ENCODE data around the gene RTN4R.

The RTN4R gene

DNA sequence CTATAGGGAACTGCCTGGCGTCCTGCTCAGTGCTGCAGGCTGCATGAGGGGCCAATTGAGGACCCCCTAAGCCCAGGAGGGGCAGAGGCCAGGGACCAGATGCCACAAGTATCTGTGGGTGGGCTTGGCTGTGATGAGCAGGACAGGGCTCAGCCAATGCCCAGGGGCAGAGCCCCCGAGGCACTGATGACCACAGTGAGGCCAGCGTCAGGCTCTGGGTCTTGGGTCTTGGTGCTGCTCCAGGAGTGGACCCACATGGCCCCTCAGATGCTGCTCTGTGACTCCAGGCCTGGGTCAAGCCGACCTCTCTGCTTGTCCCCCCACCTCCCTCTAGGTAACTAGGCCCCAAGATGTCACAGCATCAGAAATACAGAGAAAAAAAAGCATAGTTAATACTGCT is 50.6 kb downstream of the RTN4R start:
- TF ChIP-seq, protein P1, sequence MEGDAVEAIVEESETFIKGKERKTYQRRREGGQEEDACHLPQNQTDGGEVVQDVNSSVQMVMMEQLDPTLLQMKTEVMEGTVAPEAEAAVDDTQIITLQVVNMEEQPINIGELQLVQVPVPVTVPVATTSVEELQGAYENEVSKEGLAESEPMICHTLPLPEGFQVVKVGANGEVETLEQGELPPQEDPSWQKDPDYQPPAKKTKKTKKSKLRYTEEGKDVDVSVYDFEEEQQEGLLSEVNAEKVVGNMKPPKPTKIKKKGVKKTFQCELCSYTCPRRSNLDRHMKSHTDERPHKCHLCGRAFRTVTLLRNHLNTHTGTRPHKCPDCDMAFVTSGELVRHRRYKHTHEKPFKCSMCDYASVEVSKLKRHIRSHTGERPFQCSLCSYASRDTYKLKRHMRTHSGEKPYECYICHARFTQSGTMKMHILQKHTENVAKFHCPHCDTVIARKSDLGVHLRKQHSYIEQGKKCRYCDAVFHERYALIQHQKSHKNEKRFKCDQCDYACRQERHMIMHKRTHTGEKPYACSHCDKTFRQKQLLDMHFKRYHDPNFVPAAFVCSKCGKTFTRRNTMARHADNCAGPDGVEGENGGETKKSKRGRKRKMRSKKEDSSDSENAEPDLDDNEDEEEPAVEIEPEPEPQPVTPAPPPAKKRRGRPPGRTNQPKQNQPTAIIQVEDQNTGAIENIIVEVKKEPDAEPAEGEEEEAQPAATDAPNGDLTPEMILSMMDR (conservative IDR thresholded peaks at IDR 0.05), result no peak
- H3K27ac ChIP-seq, result no peak overlapping the region

DNA sequence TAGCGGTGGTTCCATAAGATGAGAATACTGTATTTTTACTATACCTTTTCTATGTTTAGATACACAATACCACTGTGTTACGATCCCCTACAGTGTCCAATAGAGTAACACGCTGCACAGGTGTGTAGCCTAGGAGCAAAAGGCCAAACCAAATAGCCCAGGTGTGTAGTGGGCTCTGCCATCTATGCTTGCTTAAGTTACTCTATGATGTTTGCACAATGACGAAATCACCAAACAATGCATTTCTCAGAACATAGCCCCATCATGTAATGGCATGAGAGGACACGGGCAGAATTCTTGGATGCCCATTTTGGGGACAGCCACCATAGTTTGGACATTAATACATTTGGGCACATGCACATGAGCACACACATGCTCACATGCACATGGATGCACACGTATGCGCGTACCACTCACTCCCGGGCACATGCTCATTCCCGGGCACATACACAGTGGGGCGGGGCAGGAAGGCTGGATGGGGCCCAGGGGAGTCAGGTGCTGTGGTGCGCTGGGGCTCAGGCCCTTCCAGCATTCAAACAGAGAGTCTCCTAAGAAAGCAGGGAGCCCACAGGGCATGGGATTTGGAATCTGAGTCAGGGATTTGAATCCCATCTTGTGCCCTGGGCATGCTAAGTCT is 51.1 kb downstream of the RTN4R start:
- H3K27ac ChIP-seq, result no peak overlapping the region
- TF ChIP-seq, protein P1 (conservative IDR thresholded peaks at IDR 0.05), result no peak

DNA sequence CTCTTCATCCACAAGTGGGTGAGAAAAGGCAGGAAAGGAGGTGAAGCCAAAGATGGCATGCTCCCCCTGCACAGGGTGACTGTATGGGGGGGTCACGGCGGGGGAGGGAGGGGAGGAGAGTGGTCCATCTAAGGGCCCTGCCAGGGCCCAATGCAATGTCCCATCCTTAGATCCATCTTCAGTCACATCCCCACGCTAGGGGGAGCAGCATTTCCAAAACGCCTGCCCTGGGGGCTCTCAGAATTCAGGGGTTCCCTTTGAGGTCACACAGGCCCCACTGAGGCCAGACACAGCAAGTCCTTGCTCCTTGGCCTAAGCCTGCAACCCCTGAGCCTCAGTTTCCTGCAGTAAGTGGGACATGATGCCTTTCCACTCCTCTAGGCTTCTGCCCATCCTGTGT is 52.4 kb downstream of the RTN4R start:
- TF ChIP-seq, protein P1 (conservative IDR thresholded peaks at IDR 0.05), result no peak
- H3K27ac ChIP-seq, result no peak overlapping the region

DNA sequence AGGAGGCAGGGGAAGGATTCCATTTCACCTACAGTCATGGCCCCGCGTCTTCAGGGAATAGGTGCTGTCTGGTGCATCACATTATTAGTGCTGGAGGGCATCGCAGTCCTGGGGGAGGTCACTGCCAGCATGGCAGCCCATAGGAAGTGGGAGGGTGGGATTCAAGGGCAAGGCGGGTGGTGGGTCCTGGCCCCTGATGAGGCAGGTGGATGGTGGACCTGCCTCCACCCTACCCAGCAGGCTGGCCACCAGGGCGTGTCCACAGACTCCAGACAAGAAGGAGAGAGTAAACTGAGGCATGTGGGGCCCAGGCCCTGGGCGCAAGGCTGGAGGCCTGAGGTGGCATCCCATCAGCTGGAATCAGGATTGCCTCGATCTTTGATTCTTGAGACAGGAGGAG is 53.3 kb downstream of the RTN4R start:
- TF ChIP-seq, protein P1 (conservative IDR thresholded peaks at IDR 0.05), result no peak
- no peak overlapping the region for H3K27ac ChIP-seq

DNA sequence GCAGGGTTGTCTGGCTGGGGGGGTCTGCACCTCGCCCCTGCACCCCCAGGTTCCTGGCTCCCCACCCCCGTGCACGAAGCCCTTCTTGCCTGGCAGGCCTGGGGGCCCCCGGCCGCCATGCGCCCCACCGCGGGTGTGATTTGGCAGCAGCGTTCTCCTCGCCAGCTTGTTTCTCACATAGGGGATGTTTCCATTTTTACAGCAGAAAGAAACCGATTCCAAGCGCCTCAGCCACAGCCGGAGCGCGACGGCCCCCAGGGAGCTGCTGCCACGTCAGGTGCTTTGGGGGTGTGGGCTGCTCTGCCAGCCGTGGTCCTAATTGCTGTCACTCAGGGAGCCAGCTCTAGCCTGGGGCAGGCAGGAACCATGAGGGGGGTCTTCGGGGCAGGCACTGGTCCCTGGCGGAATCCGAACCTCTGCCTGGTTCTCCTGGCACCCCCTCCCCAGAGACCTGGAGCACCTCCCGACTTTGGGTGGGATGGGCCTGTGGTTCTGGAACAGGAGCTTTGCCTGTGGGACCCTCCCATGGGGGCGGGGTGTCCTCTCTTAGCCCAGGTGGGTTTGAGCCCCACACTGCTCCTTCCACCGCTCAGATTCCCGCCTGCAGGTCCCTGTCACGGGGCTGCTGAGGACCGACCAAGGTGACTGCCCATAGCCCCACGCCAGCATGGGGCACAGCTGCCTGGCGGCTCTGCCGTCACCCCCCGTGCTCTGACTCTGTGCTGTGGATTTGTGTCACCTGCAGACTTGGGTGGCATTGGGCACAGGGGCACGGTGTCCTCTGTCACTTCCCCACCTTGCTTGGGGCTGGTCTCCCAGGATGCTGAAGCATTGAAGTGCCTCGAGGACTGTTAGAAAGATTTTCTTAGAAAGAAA is 54.0 kb downstream of the RTN4R start:
- H3K27ac ChIP-seq, result no peak overlapping the region
- TF ChIP-seq, protein P1 (conservative IDR thresholded peaks at IDR 0.05), result no peak

DNA sequence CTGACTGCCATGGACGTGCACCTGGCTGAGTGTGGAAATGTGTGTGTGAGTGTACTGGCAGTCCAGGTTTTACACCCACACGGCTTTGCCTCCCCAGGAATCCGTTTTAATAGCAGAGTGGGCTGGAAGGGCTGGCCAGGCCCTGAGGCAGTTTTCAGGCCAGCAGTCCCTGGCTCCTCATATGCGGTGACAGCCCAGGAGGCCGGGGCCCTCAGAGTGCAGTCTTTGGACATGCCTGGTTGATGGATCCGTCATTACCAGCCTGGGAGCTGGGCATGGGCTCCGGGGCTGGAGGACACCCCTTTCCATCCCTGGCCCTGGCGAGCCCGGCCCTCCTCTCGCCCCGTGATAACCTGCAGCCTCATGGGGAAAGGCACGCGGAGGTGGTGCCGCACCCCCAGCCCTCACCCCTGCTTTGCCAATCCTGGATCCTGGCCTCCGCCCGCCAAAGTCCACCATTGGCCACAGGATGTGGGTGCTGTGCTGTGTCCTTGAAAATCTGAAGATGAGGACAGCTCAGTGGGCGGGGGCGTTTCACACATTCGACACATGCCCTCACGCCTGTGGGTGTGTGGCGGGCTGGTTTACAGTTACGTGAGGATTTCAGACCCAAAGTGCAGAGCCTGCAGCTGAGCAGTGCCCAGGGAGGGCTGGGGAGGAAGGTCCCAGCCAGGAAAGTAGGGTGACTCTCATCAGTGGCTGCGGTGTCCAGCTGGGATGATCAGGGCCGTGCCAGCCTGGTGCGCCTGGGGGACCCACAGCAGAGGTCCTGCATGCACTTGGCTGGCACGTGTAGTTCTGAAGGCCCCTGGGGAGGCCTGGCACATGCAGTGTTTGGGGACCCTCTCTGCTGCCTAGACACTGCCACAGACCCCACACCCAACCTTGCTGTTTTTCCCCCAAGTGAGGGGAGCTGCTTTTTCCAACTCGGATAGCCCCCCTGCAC is 55.1 kb downstream of the RTN4R start:
- no peak overlapping the region for H3K27ac ChIP-seq
- TF ChIP-seq, protein P1 (conservative IDR thresholded peaks at IDR 0.05), result no peak

Measured in VCaP (cell line).